Measurements from ENCODE around the gene SPAG9. TPM values are rescaled to one million over a fixed set of nuclear protein-coding genes. Genes with fewer than 3 reads are reported as not detected.

SPAG9 gene
- total RNA-seq, 1 experiment from 2014 or later = 77.6 TPM

GRCh38 chr17:50923611-50924010, 197.1 kb downstream of the SPAG9 start:
- Histone ChIP-seq H3K4me3 (replicated peaks in 1 of 2; ENCODE audit: low read depth in 1 of 2, low read length in 2 of 2) (no peak overlapping the region), H3K27me3 (ENCODE audit: insufficient read depth, low read length) (no peaks in the 10 kb centered on the region), H3K9me2 (ENCODE audit: insufficient read depth) (no peaks in the 10 kb centered on the region), H3K9me3 (ENCODE audit: control insufficient read depth in 1 of 2, insufficient read depth in 1 of 2, low read depth in 1 of 2, low read length in 2 of 2) (no peaks in the 10 kb centered on the region), H3K9ac (ENCODE audit: low read length) (no peak overlapping the region), H3K4me1 (ENCODE audit: control insufficient read depth in 1 of 2, insufficient read depth in 2 of 2, low read length in 2 of 2) (peaks cover 0 to 4% of the 10 kb centered on the region in 2 experiments; a peak in 1 of 4 replicates), H3K79me2 (ENCODE audit: insufficient read depth, low read length) (no peaks in the 10 kb centered on the region), H3K27ac (ENCODE audit: low read depth, low read length) (no peak overlapping the region), H4K20me1 (ENCODE audit: insufficient read depth) (no peaks in the 10 kb centered on the region), H3K36me3 (ENCODE audit: control insufficient read depth in 1 of 2, insufficient read depth in 2 of 2, low read length in 2 of 2) (no peaks in the 10 kb centered on the region), H3K4me2 (ENCODE audit: low read length) (no peak overlapping the region), H2AFZ (ENCODE audit: low read depth, low read length, poor library complexity, severe bottlenecking) (no peak overlapping the region)
- TF ChIP-seq POLR2A (IDR thresholded peaks at IDR 0.05; ENCODE audit: borderline replicate concordance, extremely low read depth, insufficient read depth, insufficient read length) (no peak), CEBPB (IDR thresholded peaks at IDR 0.05; ENCODE audit: low read depth) (no peak), CTCF (IDR thresholded peaks at IDR 0.05 in 2 of 3, conservative IDR thresholded peaks at IDR 0.05 in 1 of 3; ENCODE audit: borderline replicate concordance in 1 of 3, insufficient read depth in 1 of 3, low read depth in 2 of 3, low read length in 2 of 3) (no peak), RAD21 (IDR thresholded peaks at IDR 0.05; ENCODE audit: low read depth) (no peak), EZH2phosphoT487 (IDR thresholded peaks at IDR 0.05; ENCODE audit: borderline replicate concordance) (no peak), EZH2 (IDR thresholded peaks at IDR 0.05) (no peak), MAX (IDR thresholded peaks at IDR 0.05) (no peak), EGR1 (IDR thresholded peaks at IDR 0.05; ENCODE audit: low read depth) (no peak), CBX3 (IDR thresholded peaks at IDR 0.05; ENCODE audit: low read depth) (no peak), ZNF274 (IDR thresholded peaks at IDR 0.05; ENCODE audit: low read depth, low read length) (no peak), YY1 (IDR thresholded peaks at IDR 0.05; ENCODE audit: extremely low read depth, insufficient replicate concordance, low read depth, low read length) (no peak), SIN3A (IDR thresholded peaks at IDR 0.05; ENCODE audit: low read depth) (no peak), SRF (IDR thresholded peaks at IDR 0.05; ENCODE audit: low read depth) (no peak), POLR2AphosphoS5 (IDR thresholded peaks at IDR 0.05; ENCODE audit: low read depth, low read length) (no peak), ZBTB33 (IDR thresholded peaks at IDR 0.05; ENCODE audit: extremely low read depth, insufficient replicate concordance, low read length) (no peak), JUND (IDR thresholded peaks at IDR 0.05) (no peak), REST (IDR thresholded peaks at IDR 0.05; ENCODE audit: low read depth) (no peak), ELF1 (IDR thresholded peaks at IDR 0.05; ENCODE audit: borderline replicate concordance, low read depth) (no peak), SP1 (IDR thresholded peaks at IDR 0.05; ENCODE audit: low read depth) (no peak), ATF3 (IDR thresholded peaks at IDR 0.05) (no peak)
- ATAC-seq (no peak), DNase-seq (ENCODE audit: low read depth, low spot score) (no peak)
- no TSS peak for BruUV-seq (replicated peaks)
- POLR2A ChIA-PET = no interaction called here
- RAD21 ChIA-PET (ENCODE audit: low non-redundant PET in 1 of 2, low total read pairs in 2 of 2, uncharacterized antibody in 2 of 2, unreplicated experiment in 2 of 2) = no interaction called here
- CTCF ChIA-PET = no interaction called here
- intact Hi-C loops (cut with micrococcal nuclease) = no loop called here
